ENCODE measurements around the gene TEX14.

DNA sequence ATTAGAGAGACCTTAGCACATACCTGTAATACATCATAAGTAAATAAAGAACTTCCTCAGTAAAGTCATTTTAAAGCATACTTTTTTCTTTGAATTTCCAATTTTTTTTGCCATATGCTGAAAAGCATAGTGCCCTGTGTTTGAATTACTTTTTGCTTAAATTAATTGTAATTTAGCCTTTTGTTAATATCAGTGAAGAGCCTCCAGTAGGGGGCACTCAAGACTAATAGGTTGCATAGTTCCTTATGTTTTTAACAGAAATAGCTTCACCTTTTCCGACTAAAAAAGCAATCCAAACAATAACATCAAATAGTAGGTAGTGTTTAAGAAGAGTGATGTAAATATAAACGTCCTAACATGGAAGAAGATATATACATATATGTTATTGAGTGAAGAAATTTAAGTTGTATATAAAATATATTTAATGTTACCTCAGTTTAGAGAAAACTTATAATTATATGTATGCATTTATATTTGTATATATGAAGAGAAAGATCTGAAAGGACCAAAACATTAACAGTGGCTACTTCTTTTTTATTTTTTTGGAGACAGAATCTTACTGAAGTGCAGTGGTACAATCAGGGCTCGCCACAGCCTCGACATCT, 19.2 kb upstream of the TEX14 start:
- TF ChIP-seq, protein P1, sequence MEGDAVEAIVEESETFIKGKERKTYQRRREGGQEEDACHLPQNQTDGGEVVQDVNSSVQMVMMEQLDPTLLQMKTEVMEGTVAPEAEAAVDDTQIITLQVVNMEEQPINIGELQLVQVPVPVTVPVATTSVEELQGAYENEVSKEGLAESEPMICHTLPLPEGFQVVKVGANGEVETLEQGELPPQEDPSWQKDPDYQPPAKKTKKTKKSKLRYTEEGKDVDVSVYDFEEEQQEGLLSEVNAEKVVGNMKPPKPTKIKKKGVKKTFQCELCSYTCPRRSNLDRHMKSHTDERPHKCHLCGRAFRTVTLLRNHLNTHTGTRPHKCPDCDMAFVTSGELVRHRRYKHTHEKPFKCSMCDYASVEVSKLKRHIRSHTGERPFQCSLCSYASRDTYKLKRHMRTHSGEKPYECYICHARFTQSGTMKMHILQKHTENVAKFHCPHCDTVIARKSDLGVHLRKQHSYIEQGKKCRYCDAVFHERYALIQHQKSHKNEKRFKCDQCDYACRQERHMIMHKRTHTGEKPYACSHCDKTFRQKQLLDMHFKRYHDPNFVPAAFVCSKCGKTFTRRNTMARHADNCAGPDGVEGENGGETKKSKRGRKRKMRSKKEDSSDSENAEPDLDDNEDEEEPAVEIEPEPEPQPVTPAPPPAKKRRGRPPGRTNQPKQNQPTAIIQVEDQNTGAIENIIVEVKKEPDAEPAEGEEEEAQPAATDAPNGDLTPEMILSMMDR (IDR thresholded peaks at IDR 0.05): peak; percentile 37 to 68 (median 63)
- no peak for TF ChIP-seq POLR2A (IDR thresholded peaks at IDR 0.05)
- TF ChIP-seq POLR2AphosphoS5 (IDR thresholded peaks at IDR 0.05): no peak
